Tibial nerve (tissue), 4 donors: ENCODE data around the gene DCAF17.

Source experiments
- CTCF ChIP-seq, 5 experiments: fragments of 200-600 bp in 3 of 5; fragments of 450-650 bp in 2 of 5; sonication (generic) in 3 of 5; IDR thresholded peaks; one replicate each; pipeline ENCODE4 v1.5.1; 2016 to 2019; ENCODE audit warnings: antibody characterized with exemption in 5 of 5, mild to moderate bottlenecking in 3 of 5, moderate library complexity in 2 of 5
- EP300 ChIP-seq, 2 donors: sonication (generic); formaldehyde crosslinking; IDR thresholded peaks; one replicate each; pipeline ENCODE4 v1.6.1; 2017; ENCODE audit warnings: antibody characterized with exemption in 2 of 2, mild to moderate bottlenecking in 1 of 2
- POLR2A ChIP-seq, 2 donors: fragments of 450-650 bp; IDR thresholded peaks; one replicate each; pipeline ENCODE4 v1.6.1; 2017; ENCODE audit warnings: antibody characterized with exemption in 2 of 2, mild to moderate bottlenecking in 2 of 2, moderate library complexity in 2 of 2

GRCh38 chr2:171516793-171517192, 82.8 kb downstream of the DCAF17 start:
- TF ChIP-seq POLR2A (IDR thresholded peaks at IDR 0.05): no peak
- no peak for TF ChIP-seq CTCF (IDR thresholded peaks at IDR 0.05)
- TF ChIP-seq EP300 (IDR thresholded peaks at IDR 0.05): no peak
